Hematopoietic multipotent progenitor cell treated with erythropoietin and hydrocortisone succinate and interleukin-3 and kit ligand, for 8 days (in vitro differentiated cells): Measurements from ENCODE around the gene ARHGEF16.

Source experiments
- DNase-seq: peaks from one replicate; pipeline ENCODE4 v3.0.0-alpha.2; 2015

ARHGEF16 gene

DNA sequence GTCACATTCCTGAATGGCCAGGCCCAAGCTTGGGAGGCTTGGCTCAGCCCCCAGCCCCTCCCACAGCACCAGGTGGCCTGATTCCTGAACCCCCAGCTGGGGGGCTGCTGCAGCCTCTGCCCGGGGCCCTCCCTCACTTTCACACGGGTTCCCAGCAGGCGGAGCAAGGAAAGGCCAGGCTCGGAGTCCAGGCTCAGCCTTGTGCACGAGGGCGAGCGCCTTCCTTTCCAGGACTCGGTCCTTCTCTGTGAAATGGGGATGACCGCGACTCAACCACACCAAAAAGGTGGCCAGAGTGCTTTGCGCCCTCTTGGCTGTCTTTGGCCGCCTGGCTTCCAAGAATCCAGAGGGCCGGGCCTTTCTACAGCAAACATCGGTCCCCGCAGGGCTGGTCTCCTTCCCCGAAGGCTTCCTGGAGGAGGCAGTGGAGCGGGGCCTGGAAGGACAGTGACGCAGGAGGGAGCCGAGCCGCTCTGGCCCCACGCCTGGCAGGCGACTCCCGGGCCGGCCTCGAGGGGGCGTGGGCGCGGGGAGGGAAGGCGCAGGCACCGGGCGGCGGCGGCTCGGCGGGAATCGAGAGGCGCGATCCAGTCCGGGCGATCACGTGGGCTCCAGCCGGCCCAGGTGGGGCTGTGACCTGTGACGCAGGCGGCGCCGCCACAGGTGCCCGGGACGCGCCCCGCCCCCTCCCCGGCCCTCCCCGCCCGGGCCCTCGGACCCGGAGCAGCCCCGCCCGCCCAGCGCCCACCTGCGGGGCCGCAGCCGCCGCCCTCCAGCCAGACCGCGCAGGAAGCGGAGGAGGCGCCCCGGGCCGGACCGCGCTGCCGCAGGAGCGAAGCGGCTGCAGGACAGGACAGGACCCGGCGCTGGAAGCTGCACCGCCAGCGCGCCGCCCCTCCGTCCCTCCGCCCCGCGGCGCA is at the start of gene ARHGEF16:
Gene ARHGEF16, plus strand, starts transcription at position 775 of the 920 bp plus-strand sequence. CDS start 8,420 bp downstream, outside the sequence.
- DNase-seq: peak; percentile 4

DNA sequence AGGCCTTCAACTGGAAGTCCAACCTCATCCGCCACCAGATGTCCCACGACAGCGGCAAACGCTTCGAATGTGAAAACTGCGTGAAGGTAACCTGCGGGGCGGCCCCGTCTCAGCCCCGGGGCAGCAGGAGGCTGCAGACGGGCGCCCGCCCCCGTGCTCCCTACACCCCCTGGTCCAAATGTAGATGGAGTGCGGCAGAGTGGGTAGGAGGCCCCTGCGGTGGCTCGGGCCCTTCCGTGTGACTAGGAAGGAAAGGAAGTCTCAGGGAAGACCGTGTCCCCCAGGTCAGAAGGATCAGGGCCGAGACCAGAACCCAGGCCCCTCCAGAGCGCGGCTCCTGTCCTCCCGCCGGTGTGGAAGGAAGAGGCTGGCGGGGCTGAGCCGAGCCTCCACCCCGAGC is 49.7 kb upstream of the ARHGEF16 start:
- no peak for DNase-seq

DNA sequence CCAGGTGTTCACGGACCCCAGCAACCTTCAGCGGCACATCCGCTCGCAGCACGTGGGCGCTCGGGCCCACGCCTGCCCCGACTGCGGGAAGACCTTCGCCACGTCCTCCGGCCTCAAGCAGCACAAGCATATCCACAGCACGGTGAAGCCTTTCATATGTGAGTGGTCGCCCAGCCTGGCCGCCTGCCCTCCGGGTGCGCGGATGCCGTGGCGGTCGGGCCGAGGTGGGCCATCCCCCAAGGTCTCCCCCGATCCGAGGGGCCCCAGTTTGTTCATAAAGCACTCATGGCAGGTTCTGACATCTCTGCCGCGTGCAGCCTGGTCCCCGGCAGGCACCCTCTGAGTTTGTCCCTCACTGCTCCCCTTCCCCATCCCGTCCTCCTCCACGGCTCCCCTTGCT is 49.0 kb upstream of the ARHGEF16 start:
- DNase-seq: no peak

DNA sequence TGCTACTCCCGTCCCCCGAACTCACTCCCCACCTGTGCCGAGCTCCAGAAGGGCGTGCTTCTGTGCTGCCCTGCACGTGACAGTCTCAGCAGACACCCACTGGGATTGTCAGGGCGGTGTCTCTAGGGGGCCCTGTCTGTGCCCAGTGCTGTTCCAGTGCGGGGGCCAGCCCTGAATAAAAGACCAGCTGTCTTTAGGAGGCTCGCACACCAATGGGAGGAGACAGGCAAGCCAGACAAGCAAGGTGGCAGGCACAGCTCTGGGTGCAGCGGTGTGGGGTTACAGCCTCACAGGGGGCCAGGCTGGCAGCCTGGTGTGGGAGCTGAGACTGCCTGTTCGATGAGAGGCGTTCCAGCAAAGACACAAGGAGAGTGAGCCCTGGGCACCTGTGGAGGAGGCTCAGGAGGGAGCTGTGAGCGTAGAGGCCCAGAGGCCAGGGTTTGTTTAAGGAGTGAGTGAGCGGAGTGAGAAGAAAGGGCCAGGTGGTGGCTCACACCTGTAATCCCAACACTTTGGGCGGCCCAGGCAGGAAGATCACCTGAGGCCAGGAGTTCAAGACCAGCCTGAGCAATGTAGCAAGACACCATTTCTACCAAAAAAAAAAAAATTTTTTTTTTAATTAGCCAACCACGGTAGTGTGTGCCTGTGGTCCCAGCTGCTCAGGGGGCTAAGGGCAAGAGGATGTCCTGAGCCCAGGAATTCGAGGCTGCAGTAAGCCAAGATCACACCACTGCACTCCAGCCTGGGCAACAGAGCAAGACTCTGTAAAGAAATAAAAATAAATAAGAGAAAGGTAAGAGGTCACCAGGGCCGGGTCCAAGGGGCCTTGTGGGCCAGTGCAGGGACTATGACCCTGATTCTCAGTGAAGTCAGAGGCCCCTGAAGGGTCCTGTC is 48.2 kb upstream of the ARHGEF16 start:
- no peak for DNase-seq

DNA sequence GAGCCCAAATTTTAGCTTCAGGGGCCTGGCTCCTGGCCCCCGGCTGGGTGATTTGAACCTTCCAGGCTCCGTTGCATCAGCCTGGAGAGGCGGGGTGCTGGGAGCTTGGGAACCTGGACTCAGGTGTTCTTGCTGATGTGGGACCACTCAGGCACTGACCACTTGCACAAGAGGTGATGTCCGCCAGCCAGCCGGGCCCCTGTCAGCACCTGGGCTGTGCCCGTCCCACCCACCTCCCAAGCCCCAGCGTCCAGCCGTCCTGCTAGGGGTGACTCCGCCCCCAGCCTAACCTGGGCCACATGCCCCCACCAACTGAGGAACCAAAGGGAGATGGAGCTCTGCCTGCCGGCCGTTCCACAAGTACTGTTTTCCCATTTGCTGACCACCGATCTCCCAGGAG is 47.4 kb upstream of the ARHGEF16 start:
- DNase-seq: no peak

DNA sequence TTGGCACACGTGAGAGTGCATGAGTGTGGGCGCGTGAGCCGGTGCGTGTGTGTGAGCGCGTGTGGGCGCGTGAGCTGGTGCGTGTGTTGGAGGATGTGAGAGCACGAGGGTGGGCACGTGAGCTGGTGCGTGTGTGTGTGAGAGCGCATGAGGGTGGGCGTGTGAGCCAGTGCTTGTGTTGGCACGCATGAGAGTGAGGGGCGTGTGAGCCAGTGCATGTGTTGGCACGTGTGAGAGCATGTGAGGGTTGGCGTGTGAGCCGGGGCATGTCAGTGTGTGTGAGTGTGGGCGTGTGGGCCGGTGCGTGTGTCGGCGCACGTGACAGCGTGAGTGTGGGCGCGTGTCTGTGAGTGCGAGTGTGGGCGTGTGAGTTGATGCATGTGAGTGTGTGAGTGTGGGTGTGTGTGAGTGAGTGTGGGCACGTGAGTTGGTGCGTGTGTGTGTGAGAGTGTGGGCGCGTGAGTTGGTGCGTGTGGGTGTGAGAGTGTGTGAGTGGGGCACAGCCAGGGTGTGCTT is 45.7 kb upstream of the ARHGEF16 start:
- DNase-seq: no peak

DNA sequence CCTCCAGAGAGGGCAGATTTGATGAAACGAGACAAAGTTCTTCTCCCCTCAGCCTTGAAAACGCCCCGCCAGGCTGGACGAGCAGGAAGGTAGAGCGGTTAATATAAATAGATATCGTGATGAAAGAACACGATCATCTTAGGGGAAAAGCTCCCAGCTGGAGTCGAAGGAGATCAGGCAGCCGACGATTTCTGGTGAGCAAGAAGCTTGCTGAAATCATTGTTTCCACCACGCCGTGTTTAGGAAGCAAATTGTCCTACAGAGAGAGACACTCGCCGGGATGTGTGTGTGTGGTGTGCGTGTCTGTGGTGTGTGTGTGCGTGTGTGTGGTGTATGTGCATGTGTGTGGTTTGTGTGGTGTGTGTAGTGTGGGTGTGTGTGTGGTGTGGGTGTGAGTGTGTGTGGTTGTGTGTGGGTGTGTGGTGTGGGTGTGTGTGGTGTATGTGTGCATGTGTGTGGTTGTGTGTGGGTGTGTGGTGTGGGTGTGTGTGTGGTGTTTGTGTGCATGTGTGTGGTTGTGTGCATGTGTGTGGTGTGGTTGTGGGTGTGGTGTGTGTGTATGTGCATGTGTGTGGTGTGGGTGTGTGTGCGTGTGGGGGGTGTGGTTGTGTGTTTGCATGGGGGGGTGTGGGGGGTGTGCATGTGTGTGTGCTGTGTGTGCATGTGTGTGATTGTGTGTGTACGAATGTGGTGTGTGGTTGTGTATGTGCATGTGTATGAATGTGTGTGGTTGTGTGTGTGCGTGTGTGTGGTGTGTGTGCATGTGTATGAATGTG is 44.9 kb upstream of the ARHGEF16 start:
- no peak for DNase-seq

DNA sequence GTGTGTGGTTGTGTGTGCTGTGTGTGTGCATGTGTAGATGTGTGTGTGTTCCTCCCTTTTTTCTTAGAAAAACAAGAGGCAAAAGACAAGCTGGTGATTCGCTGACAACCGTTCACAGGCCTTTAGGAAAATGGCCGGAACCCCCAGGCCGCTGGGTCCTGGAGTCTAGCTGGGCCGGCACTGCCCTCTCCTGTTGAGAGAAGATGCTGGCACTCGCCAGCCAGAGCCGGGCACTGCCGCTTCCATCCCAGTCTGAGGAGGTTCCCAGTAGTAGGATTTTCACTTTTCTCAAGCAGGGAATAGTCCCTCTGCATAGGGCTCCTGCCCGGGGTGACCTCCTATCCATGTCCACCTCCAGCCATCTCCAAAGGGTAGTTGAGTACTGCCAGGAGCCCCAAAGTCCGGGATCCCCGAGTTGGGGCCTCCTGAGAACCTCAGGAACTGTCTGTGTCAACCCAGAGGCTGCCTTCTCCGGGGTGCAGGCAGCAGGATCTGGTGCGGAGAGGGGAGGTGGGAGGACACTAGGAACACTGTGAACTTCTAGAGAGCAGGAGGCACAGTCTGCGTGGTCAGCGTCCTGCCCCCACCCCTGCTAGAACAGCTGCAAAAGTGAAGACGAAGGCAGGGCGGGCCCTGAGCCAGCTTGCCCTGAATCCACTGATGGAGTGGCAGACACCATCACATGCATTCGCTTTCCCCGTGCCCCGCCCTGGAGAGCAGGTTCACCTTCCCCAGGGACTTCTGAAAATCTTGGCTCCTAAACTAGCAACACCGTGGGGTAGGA is 44.1 kb upstream of the ARHGEF16 start:
- DNase-seq: no peak

DNA sequence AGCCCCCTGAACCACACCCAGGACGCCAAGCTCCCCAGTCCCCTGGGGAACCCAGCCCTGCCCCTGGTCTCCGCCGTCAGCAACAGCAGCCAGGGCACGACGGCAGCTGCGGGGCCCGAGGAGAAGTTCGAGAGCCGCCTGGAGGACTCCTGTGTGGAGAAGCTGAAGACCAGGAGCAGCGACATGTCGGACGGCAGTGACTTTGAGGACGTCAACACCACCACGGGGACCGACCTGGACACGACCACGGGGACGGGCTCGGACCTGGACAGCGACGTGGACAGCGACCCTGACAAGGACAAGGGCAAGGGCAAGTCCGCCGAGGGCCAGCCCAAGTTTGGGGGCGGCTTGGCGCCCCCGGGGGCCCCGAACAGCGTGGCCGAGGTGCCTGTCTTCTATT is 42.7 kb upstream of the ARHGEF16 start:
- DNase-seq: no peak

DNA sequence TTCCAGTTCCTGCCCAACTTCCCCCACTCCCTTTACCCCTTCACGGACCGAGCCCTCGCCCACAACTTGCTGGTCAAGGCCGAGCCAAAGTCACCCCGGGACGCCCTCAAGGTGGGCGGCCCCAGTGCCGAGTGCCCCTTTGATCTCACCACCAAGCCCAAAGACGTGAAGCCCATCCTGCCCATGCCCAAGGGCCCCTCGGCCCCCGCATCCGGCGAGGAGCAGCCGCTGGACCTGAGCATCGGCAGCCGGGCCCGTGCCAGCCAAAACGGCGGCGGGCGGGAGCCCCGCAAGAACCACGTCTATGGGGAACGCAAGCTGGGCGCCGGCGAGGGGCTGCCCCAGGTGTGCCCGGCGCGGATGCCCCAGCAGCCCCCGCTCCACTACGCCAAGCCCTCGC is 42.1 kb upstream of the ARHGEF16 start:
- DNase-seq: no peak

DNA sequence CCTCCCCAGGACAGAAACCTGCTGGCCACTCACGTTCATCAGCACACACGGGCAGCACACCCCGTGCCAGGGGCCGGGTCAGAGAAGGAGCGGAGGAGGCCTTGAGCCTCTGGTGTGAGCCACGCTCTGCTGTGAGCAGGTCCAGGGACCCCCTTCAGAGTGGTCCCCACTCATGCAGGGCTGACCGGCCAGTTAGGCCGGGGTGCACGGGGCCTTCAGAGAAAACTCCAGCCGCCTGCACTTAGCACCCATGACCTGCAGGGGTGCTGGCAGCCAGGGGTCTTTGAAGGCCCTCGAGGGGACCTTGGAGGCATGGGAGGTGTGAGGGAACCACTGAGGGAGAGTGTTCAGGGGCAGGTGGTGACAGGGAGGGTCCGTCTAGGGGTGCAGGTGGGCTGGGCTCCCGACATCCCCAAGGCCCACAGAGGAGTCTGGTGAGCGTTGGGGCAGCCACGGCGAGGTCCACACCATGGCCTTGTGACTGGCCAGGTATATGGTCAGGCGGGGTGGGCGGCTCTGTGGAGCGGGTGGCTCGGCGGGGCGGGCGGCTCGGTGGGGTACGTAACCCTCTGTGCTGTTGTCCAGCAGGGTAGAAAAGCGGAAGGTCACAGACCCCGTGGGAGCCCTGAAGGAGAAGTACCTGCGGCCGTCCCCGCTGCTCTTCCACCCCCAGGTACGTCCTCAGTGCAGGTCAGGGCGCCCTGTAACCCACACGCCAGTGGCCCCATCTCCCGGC is 40.3 kb upstream of the ARHGEF16 start:
- no peak for DNase-seq

DNA sequence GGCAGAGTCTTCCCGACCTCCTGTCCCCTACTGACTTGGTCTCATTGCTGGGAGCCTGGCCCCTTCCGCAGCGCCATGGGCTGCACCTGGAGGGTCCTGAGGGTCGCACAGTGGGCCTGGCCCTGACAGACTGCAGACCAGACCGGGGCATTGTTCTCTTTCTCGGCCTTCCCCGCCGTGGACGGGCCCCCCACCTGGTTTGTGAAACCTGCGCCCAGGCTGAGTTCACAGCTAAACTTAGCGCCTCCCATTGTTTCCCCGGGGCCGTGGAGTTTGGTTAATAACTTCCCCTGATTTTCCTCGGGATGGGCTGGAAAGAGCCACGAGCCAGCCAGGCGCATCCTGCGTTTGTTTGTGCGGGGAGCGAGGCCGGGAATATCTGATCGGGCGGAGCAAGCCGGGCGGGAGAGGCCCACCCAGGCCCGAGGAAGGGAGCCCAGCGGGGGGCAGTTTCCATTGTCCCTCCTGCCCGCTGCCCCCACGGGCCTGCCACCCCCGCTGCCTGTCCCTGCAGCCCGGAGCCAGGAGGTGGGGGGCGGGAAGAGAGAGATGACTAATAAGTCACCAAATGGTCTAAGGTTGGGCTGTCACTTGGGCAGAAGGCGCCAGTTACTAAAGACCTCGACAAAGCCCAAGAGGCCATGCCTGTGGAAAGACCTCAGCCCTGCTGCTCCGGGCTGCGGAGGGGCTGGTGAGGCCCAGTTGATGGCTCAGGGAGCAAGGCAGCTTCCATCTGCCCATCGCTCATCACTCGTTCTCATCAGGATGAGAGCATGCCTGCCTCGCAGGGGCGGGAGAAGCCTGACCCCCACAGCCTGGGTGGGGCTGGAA is 39.0 kb upstream of the ARHGEF16 start:
- no peak for DNase-seq

DNA sequence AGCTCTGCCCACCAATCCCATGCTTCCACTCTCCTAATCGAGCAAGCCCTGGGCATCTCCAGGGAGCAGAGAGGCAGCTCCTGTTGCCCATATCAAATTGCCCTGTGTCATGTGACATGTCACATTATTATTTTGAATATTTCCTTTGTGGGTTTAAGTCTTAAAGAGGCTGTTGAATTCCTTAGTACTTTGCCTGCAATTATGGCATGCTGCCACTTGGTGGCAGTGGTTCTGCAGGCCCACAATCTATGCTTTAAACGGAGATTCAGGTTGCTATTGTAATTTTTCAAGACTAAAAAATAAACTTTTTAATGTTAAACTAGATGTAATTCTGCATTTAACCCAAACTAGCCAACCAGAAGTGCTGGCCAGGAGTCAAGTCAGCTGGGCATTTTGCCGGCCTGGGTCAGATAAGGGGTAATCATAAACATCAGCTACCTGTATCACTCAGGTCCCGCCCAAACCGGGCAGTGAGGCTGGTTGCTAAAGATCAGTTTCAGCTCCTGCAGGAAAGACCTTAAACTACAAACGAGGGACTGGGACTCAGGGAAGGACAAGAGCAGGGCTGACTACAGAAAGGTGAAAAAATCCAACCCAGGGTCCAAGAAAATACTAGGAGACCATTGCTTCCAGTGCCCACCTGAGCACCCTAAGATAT is 37.3 kb upstream of the ARHGEF16 start:
- peak; percentile 17 for DNase-seq

DNA sequence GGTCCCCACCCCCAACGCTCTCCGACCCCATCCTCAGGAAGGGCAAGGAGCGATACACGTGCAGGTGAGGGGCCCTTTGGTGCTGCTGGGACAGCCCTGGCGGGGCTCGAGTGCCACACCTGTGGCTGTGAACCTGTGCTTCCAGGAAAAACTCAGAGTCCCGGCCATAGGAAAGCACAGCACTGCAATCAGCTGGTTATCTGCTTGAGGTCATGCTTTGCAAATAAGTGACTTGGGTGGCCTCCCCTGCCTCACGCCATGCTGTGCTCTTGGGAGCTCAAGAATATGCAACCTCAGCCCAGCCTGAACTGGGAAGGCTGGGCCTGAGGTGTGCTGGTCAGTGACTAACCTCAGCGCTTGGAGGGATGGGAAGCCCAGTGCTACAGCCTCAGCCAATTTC is 36.5 kb upstream of the ARHGEF16 start:
- DNase-seq: no peak

DNA sequence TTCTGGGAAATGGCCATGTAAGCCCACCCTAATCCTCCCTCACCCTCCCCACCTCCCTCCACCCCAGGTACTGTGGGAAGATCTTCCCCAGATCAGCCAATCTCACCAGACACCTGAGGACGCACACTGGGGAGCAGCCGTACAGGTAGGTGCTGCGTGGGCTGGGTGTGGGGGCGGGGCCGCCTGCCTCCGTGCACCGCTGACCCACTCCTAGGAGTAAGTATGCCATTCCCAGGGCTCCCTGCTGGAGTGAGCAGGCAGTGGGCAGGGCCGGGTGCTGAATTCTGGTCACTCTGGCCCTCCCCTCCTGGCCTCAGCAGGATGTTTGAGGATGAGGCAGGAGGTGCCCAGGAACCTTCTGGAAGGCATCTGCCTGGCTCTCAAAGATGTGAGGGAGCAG is 35.9 kb upstream of the ARHGEF16 start:
- DNase-seq: no peak

DNA sequence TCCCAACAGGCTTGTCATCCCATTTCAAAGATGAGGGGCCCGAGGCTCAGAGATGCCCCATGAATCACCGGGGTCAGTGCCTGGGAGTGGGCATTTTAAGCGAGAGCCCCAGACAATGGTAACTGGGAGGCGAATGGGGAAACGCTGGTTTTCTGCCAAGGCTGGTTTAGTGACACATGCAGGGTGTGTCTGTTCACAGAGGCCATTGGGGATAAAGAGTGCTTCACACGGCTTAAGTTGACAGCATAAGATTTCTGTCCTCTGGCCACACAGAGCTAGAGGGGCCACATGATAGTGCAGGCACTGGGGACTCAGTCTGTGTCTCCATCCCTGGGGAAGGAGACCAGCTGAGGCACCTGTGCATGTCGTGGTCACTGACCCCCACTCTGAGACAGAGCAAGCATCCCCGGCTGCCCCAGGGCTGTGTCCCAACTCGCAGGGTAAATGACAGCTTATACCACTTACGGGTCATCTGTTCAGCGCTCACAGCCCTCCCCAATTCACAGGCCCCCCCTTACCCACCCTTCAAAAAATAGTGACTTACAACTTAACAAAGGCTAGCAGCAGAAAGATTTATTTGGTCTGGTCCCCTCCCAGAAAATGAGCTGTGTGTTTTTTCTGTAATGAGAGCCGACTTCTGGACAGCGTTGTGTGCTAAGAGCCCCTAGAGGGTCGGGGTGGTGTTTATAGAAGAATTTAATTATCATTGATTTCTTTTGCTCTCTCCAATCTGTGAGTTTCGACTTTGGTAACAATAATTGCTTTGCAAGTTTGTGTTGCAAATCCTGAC is 34.9 kb upstream of the ARHGEF16 start:
- no peak for DNase-seq

DNA sequence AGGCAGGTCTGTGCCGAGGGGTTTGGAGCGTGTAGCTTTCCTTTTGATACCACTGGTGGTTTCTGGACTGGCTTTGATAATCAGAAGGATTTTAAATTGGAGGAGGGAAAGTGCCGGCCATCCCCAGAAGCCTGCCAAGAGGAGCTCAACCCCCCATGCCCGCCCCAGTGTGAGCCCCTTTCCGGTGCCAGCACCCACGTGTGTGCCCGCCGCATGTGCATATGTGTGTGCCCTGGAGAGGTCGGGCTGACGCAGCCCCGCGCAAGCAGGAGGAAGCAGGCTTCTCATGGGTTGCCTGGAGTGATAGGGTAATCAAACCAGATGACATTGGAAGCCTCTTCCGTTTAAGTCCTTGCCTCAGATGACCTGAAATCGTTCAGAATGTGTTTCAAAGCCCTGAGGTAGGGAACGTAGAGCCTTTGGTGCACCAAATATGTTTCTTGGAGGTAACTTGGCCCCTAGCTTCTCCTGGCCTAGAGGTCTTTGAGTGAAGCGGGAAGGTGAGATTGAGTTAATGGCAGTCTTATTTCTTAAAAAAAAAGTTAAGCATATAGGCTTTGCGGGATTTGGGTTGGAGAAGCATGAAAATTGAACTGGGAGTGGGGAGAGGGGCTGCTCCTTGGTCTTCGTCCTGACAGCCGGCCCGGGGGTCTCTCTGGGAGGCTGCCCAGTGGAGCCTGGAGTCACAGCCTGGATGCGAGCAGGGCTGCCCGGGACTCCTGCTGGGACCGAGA is 34.1 kb upstream of the ARHGEF16 start:
- no peak for DNase-seq

DNA sequence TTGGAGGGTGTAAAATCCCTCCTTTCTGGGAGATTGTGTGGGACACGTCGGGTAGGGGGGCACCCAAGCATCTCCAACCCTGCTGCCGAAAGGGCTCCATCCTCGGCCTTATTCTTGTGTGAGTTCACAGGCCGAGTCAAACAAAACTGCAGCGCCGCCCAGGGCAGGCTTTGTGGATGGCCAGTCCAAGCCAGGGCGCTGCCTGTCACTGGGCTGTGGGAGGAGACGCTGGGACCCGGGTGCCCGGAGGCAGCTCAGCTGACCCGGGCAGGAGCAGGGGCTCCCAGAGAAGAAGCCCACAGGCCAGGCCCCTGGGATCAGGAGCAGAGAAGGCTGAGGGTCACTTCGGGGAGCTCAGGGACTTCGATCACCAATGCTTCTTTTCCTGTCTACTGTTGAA is 31.8 kb upstream of the ARHGEF16 start:
- no peak for DNase-seq
